Neural progenitor cell (in vitro differentiated cells): ENCODE data around the gene CDCA5. TPM values are rescaled to one million over a fixed set of nuclear protein-coding genes. Genes with fewer than 3 reads are reported as not detected.

Experiments used
- DNase-seq: peaks from one replicate; pipeline ENCODE4 v3.0.0-alpha.2; 2016; ENCODE audit warnings: low spot score
- H2AFZ ChIP-seq: fragments of 200-600 bp; sonication (generic); replicated peaks from 2 replicates; pipeline ENCODE4 v1.6.1; 2016; ENCODE audit warnings: antibody characterized with exemption
- H3F3A ChIP-seq: fragments of 200-600 bp; sonication (generic); 2 replicates; pipeline ENCODE4 v1.6.1; 2016; ENCODE audit warnings: antibody characterized with exemption, low read depth
- H3K27ac ChIP-seq: fragments of 200-600 bp; sonication (generic); 2 replicates; pipeline ENCODE4 v1.5.1; 2016; ENCODE audit warnings: mild to moderate bottlenecking
- H3K27me3 ChIP-seq: fragments of 200-600 bp; sonication (generic); 2 replicates; pipeline ENCODE4 v1.6.1; 2016; ENCODE audit warnings: mild to moderate bottlenecking, moderate library complexity
- H3K36me3 ChIP-seq: fragments of 200-600 bp; sonication (generic); 2 replicates; pipeline ENCODE4 v1.5.1; 2016
- H3K4me1 ChIP-seq: fragments of 200-600 bp; sonication (generic); 2 replicates; pipeline ENCODE4 v1.6.1; 2016; ENCODE audit warnings: mixed run types
- H3K4me2 ChIP-seq: fragments of 200-600 bp; sonication (generic); 2 replicates; pipeline ENCODE4 v1.6.1; 2016
- H3K4me3 ChIP-seq: fragments of 200-600 bp; sonication (generic); 2 replicates; pipeline ENCODE4 v1.5.1; 2016
- H3K79me2 ChIP-seq: fragments of 200-600 bp; sonication (generic); 2 replicates; pipeline ENCODE4 v1.6.1; 2016; ENCODE audit warnings: low read depth
- H3K9ac ChIP-seq: fragments of 200-600 bp; sonication (generic); 2 replicates; pipeline ENCODE4 v1.6.1; 2016
- H3K9me3 ChIP-seq: fragments of 200-600 bp; sonication (generic); 2 replicates; pipeline ENCODE4 v1.5.1; 2016; ENCODE audit warnings: low read depth
- H4K20me1 ChIP-seq: fragments of 200-600 bp; sonication (generic); 2 replicates; pipeline ENCODE4 v1.6.1; 2016; ENCODE audit warnings: low read depth
- H3K27ac Mint-ChIP-seq: 3 replicates; pipeline ENCODE4 v1.8.0; 2021; ENCODE audit warnings: mixed read lengths
- H3K27me3 Mint-ChIP-seq: 2 replicates; pipeline ENCODE4 v1.8.0; 2022; ENCODE audit warnings: low read depth, mild to moderate bottlenecking, inconsistent platforms, moderate library complexity, mixed read lengths; ENCODE audit not compliant: insufficient read depth
- H3K36me3 Mint-ChIP-seq: 3 replicates; pipeline ENCODE4 v1.8.0; 2021; ENCODE audit warnings: mixed read lengths
- H3K4me1 Mint-ChIP-seq: 3 replicates; pipeline ENCODE4 v1.8.0; 2021; ENCODE audit warnings: mixed read lengths
- H3K4me3 Mint-ChIP-seq: 3 replicates; pipeline ENCODE4 v1.8.0; 2021; ENCODE audit warnings: mild to moderate bottlenecking, moderate library complexity, mixed read lengths
- H3K9me3 Mint-ChIP-seq: 3 replicates; pipeline ENCODE4 v1.8.0; 2020; ENCODE audit warnings: mixed read lengths
- CTCF ChIP-seq: fragments of 200-600 bp; sonication (generic); IDR thresholded peaks from 2 replicates; pipeline ENCODE4 v1.5.1; 2017; ENCODE audit warnings: antibody characterized with exemption, mild to moderate bottlenecking
- EZH2 ChIP-seq: fragments of 200-600 bp; sonication (generic); IDR thresholded peaks from 2 replicates; pipeline ENCODE4 v1.6.1; 2017; ENCODE audit warnings: antibody characterized with exemption, mild to moderate bottlenecking, moderate library complexity
- EZH2phosphoT487 ChIP-seq: fragments of 200-600 bp; sonication (generic); IDR thresholded peaks from 2 replicates; pipeline ENCODE4 v1.6.1; 2017; ENCODE audit warnings: antibody characterized with exemption
- total RNA-seq: library from RNA; depleted of rRNA; stranded (reverse); fragments of >200 nt; gene quantifications from 2 replicates; pipeline ENCODE4 v1.2.3, GENCODE V29; 2015; ENCODE audit warnings: low replicate concordance

Gene CDCA5
- total RNA-seq, 1 donor from 2014 or later = 46.7 TPM

GRCh38 chr11:65071907-65072630 is 11.8 kb downstream of the CDCA5 start:
- peaks cover 9% of the 10 kb centered on the region for H3K36me3 Mint-ChIP-seq
- H3K36me3 ChIP-seq = no peaks in the 10 kb centered on the region
- peaks cover 5% of the 10 kb centered on the region for H3K4me1 ChIP-seq
- H3K27me3 Mint-ChIP-seq = peaks cover 3% of the 10 kb centered on the region
- H3K9me3 ChIP-seq = no peaks in the 10 kb centered on the region
- no peak overlapping the region for H2AFZ ChIP-seq
- H3F3A ChIP-seq = peaks cover 1% of the 10 kb centered on the region
- H3K79me2 ChIP-seq = peaks cover 3% of the 10 kb centered on the region
- peaks cover 6% of the 10 kb centered on the region for H3K4me1 Mint-ChIP-seq
- no peak overlapping the region for H3K27ac Mint-ChIP-seq
- no peak overlapping the region for H3K27ac ChIP-seq
- no peaks in the 10 kb centered on the region for H3K27me3 ChIP-seq
- H3K4me2 ChIP-seq = no peak overlapping the region
- no peak for TF ChIP-seq CTCF
- TF ChIP-seq EZH2phosphoT487 = no peak
- TF ChIP-seq EZH2 = no peak
- no peak for DNase-seq
- no peak overlapping the region for H3K4me3 Mint-ChIP-seq
- H3K9me3 Mint-ChIP-seq = no peaks in the 10 kb centered on the region
- H3K9ac ChIP-seq = no peak overlapping the region
- no peaks in the 10 kb centered on the region for H4K20me1 ChIP-seq
- H3K4me3 ChIP-seq = no peak overlapping the region

GRCh38 chr11:65069217-65069616 is 14.6 kb downstream of the CDCA5 start:
- H3K36me3 Mint-ChIP-seq = no peaks in the 10 kb centered on the region
- Histone ChIP-seq H3K27ac (no peak overlapping the region), H3K79me2 (no peaks in the 10 kb centered on the region), H4K20me1 (no peaks in the 10 kb centered on the region), H3K9ac (no peak overlapping the region), H3K27me3 (no peaks in the 10 kb centered on the region), H3K4me1 (peaks cover 15% of the 10 kb centered on the region), H3K4me3 (no peak overlapping the region), H3K36me3 (no peaks in the 10 kb centered on the region), H2AFZ (no peak overlapping the region), H3K4me2 (no peak overlapping the region), H3F3A (peaks cover 8% of the 10 kb centered on the region), H3K9me3 (no peaks in the 10 kb centered on the region)
- peaks cover 6% of the 10 kb centered on the region for H3K4me1 Mint-ChIP-seq
- DNase-seq = no peak
- TF ChIP-seq EZH2phosphoT487 (no peak), CTCF (no peak), EZH2 (no peak)
- no peak overlapping the region for H3K4me3 Mint-ChIP-seq
- H3K27me3 Mint-ChIP-seq = peaks cover 2% of the 10 kb centered on the region
- no peak overlapping the region for H3K27ac Mint-ChIP-seq
- H3K9me3 Mint-ChIP-seq = no peaks in the 10 kb centered on the region

GRCh38 chr11:65067446-65067845 is 16.4 kb downstream of the CDCA5 start:
- Histone ChIP-seq H3K27ac (no peak overlapping the region), H2AFZ (no peak overlapping the region), H3K4me1 (peaks cover 15% of the 10 kb centered on the region), H3K27me3 (no peaks in the 10 kb centered on the region), H3K9ac (no peak overlapping the region), H3K36me3 (no peaks in the 10 kb centered on the region), H4K20me1 (no peaks in the 10 kb centered on the region), H3F3A (peaks cover 8% of the 10 kb centered on the region), H3K79me2 (no peaks in the 10 kb centered on the region), H3K4me2 (peak overlapping the region; percentile 27), H3K9me3 (no peaks in the 10 kb centered on the region), H3K4me3 (no peak overlapping the region)
- Mint-ChIP-seq H3K9me3 (no peaks in the 10 kb centered on the region), H3K4me3 (no peak overlapping the region), H3K36me3 (no peaks in the 10 kb centered on the region), H3K27ac (peak overlapping the region; percentile 37), H3K4me1 (peaks cover 2% of the 10 kb centered on the region), H3K27me3 (peaks cover 2% of the 10 kb centered on the region)
- DNase-seq = no peak
- TF ChIP-seq CTCF (no peak), EZH2phosphoT487 (no peak)
